LoVo (cell line): ENCODE measurements around the gene SLC3A2.
A peak's percentile ranks its signal among the peaks of the same experiment; 100 is the strongest.
"Not testable (repeated sequence)": the region's sequence is repeated elsewhere in the genome, so short reads cannot be mapped to it uniquely, and the experiment has no call there.

Experiments used
- DNase-seq: peaks from one replicate; pipeline ENCODE4 v3.0.0-alpha.2; 2016; ENCODE audit warnings: low spot score

The SLC3A2 gene

GRCh38 chr11:62880803-62881578 lies at the start of gene SLC3A2:
Gene SLC3A2, plus strand, starts transcription at chr11:62880896. Its CDS starts 128 bp downstream, at chr11:62881024.
- peak; percentile 91 for DNase-seq

GRCh38 chr11:62830904-62831519 lies 49.7 kb upstream of the SLC3A2 start:
- no peak for DNase-seq

GRCh38 chr11:62831520-62832335 lies 49.0 kb upstream of the SLC3A2 start, which contains the start of gene STX5:
Gene STX5, minus strand, starts transcription at chr11:62832051. Its CDS starts 808 bp downstream, at chr11:62831243.
- DNase-seq: peak; percentile 99

- no peak for DNase-seq
Observed at GRCh38 chr11:62832336-62833234, 48.1 kb upstream of the SLC3A2 start, which contains the start of gene TEX54. Gene TEX54, minus strand, starts transcription at chr11:62832841.

GRCh38 chr11:62835336-62835735 lies 45.4 kb upstream of the SLC3A2 start:
- DNase-seq: no peak

- DNase-seq: peak; percentile 92
Observed at GRCh38 chr11:62839050-62839945, 41.4 kb upstream of the SLC3A2 start, which contains the start of gene WDR74. Gene WDR74, minus strand, starts transcription at chr11:62839590. Its CDS starts 20 bp downstream, at chr11:62839570.

- DNase-seq: peak; percentile 56
Observed at GRCh38 chr11:62840721-62841360, 39.9 kb upstream of the SLC3A2 start.

GRCh38 chr11:62841361-62842170 lies 39.1 kb upstream of the SLC3A2 start:
- DNase-seq: peak; percentile 95

GRCh38 chr11:62842171-62842741 lies 38.4 kb upstream of the SLC3A2 start:
- no peak for DNase-seq

GRCh38 chr11:62842891-62843290 lies 37.8 kb upstream of the SLC3A2 start:
- DNase-seq: not testable (repeated sequence)

GRCh38 chr11:62843466-62843865 lies 37.2 kb upstream of the SLC3A2 start:
- DNase-seq: no peak

- DNase-seq: no peak
Observed at GRCh38 chr11:62844154-62844553, 36.5 kb upstream of the SLC3A2 start.

- no peak for DNase-seq
Observed at GRCh38 chr11:62846177-62846576, 34.5 kb upstream of the SLC3A2 start.

GRCh38 chr11:62847767-62848314 lies 32.9 kb upstream of the SLC3A2 start:
- DNase-seq: no peak

- DNase-seq: peak; percentile 57
Observed at GRCh38 chr11:62850911-62851806, 29.5 kb upstream of the SLC3A2 start.

- DNase-seq: no peak
Observed at GRCh38 chr11:62851807-62852522, 28.7 kb upstream of the SLC3A2 start.
